Glutamatergic neuron (in vitro differentiated cells): ENCODE data around the gene TTC38. TPM values are rescaled to one million over a fixed set of nuclear protein-coding genes. Genes with fewer than 3 reads are reported as not detected.

Experiments
- DNase-seq: peaks from one replicate; pipeline ENCODE4 v3.0.0; 2022
- H3K27ac Mint-ChIP-seq: one replicate; pipeline ENCODE4 v1.8.0; 2020; ENCODE audit warnings: mild to moderate bottlenecking, mixed read lengths, inconsistent platforms; ENCODE audit not compliant: unreplicated experiment
- H3K27me3 Mint-ChIP-seq: one replicate; pipeline ENCODE4 v1.8.0; 2020; ENCODE audit warnings: mild to moderate bottlenecking, moderate library complexity, mixed read lengths, inconsistent platforms; ENCODE audit not compliant: unreplicated experiment
- H3K36me3 Mint-ChIP-seq: one replicate; pipeline ENCODE4 v1.8.0; 2020; ENCODE audit warnings: mild to moderate bottlenecking, mixed read lengths, inconsistent platforms; ENCODE audit not compliant: unreplicated experiment
- H3K4me1 Mint-ChIP-seq: one replicate; pipeline ENCODE4 v1.8.0; 2020; ENCODE audit warnings: mild to moderate bottlenecking, low read depth, mixed read lengths, inconsistent platforms; ENCODE audit not compliant: unreplicated experiment
- H3K4me3 Mint-ChIP-seq: one replicate; pipeline ENCODE4 v1.8.0; 2020; ENCODE audit warnings: mild to moderate bottlenecking, mixed read lengths, inconsistent platforms; ENCODE audit not compliant: unreplicated experiment
- H3K9me3 Mint-ChIP-seq: one replicate; pipeline ENCODE4 v1.8.0; 2020; ENCODE audit warnings: mild to moderate bottlenecking, moderate library complexity, mixed read lengths, inconsistent platforms; ENCODE audit not compliant: unreplicated experiment
- CTCF ChIP-seq: fragments of 200-600 bp; sonication (generic); IDR thresholded peaks from one replicate; pipeline ENCODE4 v1.5.0; 2021; ENCODE audit not compliant: partially characterized antibody, unreplicated experiment
- total RNA-seq: library from RNA; stranded (reverse); fragmentation: NEBNext Ultra II Directional; extraction: Animal tissue kit (Norgen Biotek cat#: 25700); gene quantifications from one replicate; pipeline ENCODE4 v1.2.1, GENCODE V29; 2021; ENCODE audit not compliant: unreplicated experiment

TTC38 gene
- total RNA-seq, 1 donor from 2014 or later: 12.5 TPM

DNA sequence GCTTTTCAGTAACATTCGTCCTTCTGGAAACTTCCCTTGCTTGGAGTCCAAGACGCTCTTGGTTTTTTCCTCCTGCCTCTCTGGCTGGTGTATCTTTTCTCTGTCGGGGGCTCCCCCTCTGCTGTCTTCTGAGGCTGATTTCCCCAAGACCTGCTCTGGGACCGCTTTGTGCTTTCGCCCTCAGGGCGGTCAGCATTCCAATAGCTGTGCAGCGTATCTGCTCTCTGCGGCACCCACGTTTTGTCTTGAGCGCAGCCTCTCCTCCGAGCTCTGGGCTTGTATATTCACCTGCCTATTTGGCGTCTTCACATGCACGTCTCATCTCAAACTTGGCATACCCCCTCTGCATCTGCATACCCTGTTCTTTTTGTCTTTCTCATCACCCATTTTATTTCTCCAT is 31.3 kb downstream of the TTC38 start:
- Mint-ChIP-seq H3K4me1 (peaks cover 11% of the 10 kb centered on the region), H3K9me3 (peaks cover 6% of the 10 kb centered on the region), H3K27ac (no peak overlapping the region), H3K4me3 (peak overlapping the region; percentile 35), H3K36me3 (no peaks in the 10 kb centered on the region), H3K27me3 (peaks cover 2% of the 10 kb centered on the region)
- no peak for DNase-seq
- TF ChIP-seq CTCF: no peak

DNA sequence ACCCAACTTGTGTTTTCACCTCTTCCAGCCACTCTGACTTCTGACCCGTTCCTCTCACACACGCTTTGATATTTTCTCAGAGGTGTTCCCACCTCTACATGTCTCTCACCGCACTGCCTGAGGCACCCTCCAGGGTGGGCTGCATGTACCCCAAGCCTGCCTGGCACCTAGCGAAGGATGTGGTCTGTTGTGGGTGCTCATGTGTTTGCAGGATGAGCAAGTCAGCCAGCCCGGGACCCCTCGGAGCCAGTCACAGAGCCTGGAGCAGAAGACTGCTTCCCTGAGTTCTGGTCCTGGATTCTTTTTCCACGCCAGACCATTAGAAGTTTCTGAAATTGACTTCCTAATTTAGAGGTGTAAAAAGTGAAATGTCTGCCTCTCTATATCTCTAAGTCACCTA is 32.7 kb downstream of the TTC38 start:
- Mint-ChIP-seq H3K4me1 (peaks cover 9% of the 10 kb centered on the region), H3K27ac (peak overlapping the region; percentile 0), H3K4me3 (no peak overlapping the region), H3K9me3 (peaks cover 3% of the 10 kb centered on the region), H3K27me3 (peaks cover 2% of the 10 kb centered on the region), H3K36me3 (no peaks in the 10 kb centered on the region)
- DNase-seq: no peak
- no peak for TF ChIP-seq CTCF

DNA sequence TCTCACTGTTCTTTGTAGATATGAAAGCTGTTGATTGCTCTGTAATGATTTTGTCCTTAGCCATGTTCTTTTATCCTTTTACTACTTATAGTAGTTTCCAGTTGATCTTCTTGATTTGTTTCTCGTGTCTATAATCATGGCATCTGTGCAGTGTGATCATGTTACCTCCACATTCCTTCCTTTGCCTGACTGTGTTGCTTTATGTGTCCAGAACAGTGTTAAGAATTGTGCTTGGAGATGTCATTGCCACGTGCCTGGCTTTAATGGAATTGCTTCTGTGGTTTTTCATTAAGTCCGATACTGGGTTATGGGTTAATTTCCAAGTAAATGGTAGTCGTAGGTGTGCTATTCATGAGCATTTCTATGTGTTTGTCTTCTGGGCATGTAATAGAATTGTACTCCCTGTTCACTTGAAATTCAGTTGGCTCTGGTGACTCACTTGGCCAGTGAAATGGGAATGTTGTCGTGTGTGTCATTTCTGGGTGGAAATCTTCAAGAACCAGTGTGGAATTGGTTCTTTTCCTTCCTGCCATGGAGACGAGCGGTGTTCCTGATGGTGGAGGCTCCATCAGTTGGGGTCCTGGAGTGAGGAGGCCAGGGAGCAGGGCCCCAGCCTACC is 35.6 kb downstream of the TTC38 start:
- H3K27me3 Mint-ChIP-seq: peaks cover 2% of the 10 kb centered on the region
- no peak overlapping the region for H3K27ac Mint-ChIP-seq
- H3K9me3 Mint-ChIP-seq: no peaks in the 10 kb centered on the region
- no peaks in the 10 kb centered on the region for H3K36me3 Mint-ChIP-seq
- no peak for DNase-seq
- H3K4me1 Mint-ChIP-seq: peaks cover 2% of the 10 kb centered on the region
- H3K4me3 Mint-ChIP-seq: no peak overlapping the region
- no peak for TF ChIP-seq CTCF

- no peaks in the 10 kb centered on the region for H3K36me3 Mint-ChIP-seq
- DNase-seq: no peak
- no peak overlapping the region for H3K4me3 Mint-ChIP-seq
- H3K4me1 Mint-ChIP-seq: no peaks in the 10 kb centered on the region
- no peak overlapping the region for H3K27ac Mint-ChIP-seq
- TF ChIP-seq CTCF: no peak
- H3K9me3 Mint-ChIP-seq: no peaks in the 10 kb centered on the region
- H3K27me3 Mint-ChIP-seq: no peaks in the 10 kb centered on the region
Measured at GRCh38 chr22:46308283-46308988, 40.6 kb downstream of the TTC38 start.

- Mint-ChIP-seq H3K4me1 (no peaks in the 10 kb centered on the region), H3K36me3 (no peaks in the 10 kb centered on the region), H3K27me3 (no peaks in the 10 kb centered on the region), H3K4me3 (no peak overlapping the region), H3K9me3 (no peaks in the 10 kb centered on the region), H3K27ac (no peak overlapping the region)
- TF ChIP-seq CTCF: no peak
- DNase-seq: no peak
Measured at GRCh38 chr22:46309526-46310085, 41.8 kb downstream of the TTC38 start.
